ENCODE data around the gene PLA2G1B. TPM values are rescaled to one million over a fixed set of nuclear protein-coding genes. Genes with fewer than 3 reads are reported as not detected.

PLA2G1B gene
- total RNA-seq, 4 donors from 2014 or later = not detected

GRCh38 chr12:120370343-120371243 is 43.0 kb upstream of the PLA2G1B start:
- Histone ChIP-seq H3K27me3 (no peaks in the 10 kb centered on the region), H3K4me3 (replicated peaks in 1 of 3) (no peak overlapping the region), H3K36me3 (no peaks in the 10 kb centered on the region), H3K27ac (no peak overlapping the region), H3K9me3 (no peaks in the 10 kb centered on the region), H3K4me1 (peaks cover 0 to 15% of the 10 kb centered on the region in 2 donors)
- no peak for DNase-seq
- intact Hi-C loops (cut with DNase I) = no loop called here
- TF ChIP-seq, protein P1, sequence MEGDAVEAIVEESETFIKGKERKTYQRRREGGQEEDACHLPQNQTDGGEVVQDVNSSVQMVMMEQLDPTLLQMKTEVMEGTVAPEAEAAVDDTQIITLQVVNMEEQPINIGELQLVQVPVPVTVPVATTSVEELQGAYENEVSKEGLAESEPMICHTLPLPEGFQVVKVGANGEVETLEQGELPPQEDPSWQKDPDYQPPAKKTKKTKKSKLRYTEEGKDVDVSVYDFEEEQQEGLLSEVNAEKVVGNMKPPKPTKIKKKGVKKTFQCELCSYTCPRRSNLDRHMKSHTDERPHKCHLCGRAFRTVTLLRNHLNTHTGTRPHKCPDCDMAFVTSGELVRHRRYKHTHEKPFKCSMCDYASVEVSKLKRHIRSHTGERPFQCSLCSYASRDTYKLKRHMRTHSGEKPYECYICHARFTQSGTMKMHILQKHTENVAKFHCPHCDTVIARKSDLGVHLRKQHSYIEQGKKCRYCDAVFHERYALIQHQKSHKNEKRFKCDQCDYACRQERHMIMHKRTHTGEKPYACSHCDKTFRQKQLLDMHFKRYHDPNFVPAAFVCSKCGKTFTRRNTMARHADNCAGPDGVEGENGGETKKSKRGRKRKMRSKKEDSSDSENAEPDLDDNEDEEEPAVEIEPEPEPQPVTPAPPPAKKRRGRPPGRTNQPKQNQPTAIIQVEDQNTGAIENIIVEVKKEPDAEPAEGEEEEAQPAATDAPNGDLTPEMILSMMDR (IDR thresholded peaks at IDR 0.05) = no peak
- TF ChIP-seq POLR2A (IDR thresholded peaks at IDR 0.05) = no peak
- WGBS, 2 donors = 38 to 46% methylated on average over 7 of the region's 7 CpGs

DNA sequence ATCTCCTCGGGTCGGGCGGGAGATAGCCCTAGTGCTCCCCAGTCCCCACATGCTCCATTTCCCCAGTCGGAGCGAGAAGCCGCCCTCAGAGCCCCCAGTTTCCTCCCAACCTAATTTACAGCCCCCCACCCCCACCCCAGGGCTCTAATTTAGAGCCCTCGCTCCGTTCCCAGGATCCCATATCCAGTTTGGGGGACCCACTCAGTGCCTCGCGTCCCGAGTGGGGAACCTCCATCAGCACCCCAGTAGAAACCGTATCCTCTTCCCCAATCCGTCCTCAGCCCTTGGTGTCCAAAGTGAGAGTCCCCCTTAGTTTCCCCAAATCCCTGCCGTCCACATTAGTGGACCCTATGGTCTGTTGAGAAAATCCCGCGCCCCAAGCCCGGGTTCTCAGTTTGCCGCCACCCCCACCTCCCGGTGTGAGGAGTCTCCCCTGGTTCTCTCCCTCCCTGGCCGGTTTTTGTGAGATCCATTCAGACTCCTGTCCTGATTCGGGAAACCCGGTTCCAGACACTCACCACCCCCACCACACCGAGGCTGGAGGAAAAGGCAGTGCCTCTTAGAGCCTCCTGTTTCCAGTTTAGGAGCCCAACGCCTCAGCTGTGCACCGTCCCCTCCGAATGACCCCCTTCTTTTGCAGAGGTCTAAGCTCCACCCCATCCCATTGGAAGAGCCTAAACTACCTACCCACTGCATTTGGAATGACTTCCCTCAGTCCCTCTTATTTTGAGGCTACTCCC is 42.2 kb upstream of the PLA2G1B start:
- Histone ChIP-seq H3K36me3 (no peaks in the 10 kb centered on the region), H3K4me1 (peaks cover 0 to 15% of the 10 kb centered on the region in 2 donors), H3K27ac (no peak overlapping the region), H3K4me3 (replicated peaks in 1 of 3) (peak overlapping the region in 1 of 3 donors; percentile 16), H3K27me3 (no peaks in the 10 kb centered on the region), H3K9me3 (no peaks in the 10 kb centered on the region)
- no peak for DNase-seq
- intact Hi-C loops (cut with DNase I) = no loop called here
- WGBS, 2 donors = 3 to 4% methylated on average over 21 to 23 of the region's 26 CpGs
- no peak for TF ChIP-seq POLR2A (IDR thresholded peaks at IDR 0.05)
- TF ChIP-seq, protein P1 (IDR thresholded peaks at IDR 0.05) = no peak

GRCh38 chr12:120368789-120369602 is 41.4 kb upstream of the PLA2G1B start, which contains the start of gene MSI1:
Gene MSI1 (minus strand): TSS chr12:120369164. CDS start chr12:120369091, 73 bp downstream.
- DNase-seq = peak in 1 of 2 donors; percentile 13
- Histone ChIP-seq H3K36me3 (no peaks in the 10 kb centered on the region), H3K4me1 (peaks cover 0 to 15% of the 10 kb centered on the region in 2 donors), H3K4me3 (replicated peaks in 1 of 3) (peak within 1 kb of the TSS in 1 of 3 donors; percentile 36), H3K9me3 (no peaks in the 10 kb centered on the region), H3K27me3 (no peaks in the 10 kb centered on the region), H3K27ac (no peak within 1 kb of the TSS)
- TF ChIP-seq POLR2A (IDR thresholded peaks at IDR 0.05) = no peak
- TF ChIP-seq, protein P1 (IDR thresholded peaks at IDR 0.05) = no peak
- 0 to 1% methylated on average over 17 to 22 of the region's 119 CpGs for WGBS, 2 donors
- intact Hi-C loops (cut with DNase I) = no loop called here

DNA sequence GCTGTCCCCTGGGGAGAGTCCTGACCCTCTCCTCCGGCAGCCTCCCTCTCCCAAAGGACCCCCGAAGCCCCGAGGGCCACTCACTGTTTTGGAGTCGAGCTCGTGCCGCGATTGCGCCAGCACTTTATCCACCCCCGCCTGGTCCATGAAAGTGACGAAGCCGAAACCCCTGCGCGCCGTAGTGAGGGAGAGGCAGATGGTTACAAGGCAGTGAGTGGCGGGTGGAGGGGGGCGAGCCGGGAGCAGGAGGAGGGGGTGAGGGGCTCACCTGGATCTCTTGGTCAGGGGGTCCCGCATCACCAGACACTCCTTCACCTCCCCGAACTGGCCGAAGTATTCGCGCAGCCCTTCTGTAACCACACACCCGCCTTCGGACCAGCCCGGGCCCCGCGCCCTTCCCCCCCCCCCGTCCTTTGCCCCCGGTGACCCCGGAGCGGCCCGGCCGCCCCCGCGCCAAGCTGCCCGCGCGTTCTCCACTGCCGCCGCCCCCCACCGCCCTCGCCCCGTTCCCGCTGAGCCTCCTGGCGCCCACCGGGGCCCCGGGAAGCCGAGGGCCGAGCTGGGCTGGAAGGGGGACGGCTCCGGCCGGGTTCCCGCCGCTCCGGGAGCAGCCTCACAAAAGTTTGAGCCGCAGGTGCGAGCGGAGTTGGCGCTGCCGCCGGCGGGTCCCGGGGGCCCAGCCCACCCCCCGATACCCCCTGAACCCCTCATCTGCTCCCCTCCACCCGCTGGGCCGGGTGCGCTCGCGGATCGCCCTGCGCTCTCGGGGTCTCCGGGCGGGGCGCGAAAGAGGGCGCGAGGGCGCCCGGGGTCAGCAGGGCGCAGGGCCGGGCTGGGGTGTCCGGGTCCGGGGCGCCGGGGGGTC is 40.6 kb upstream of the PLA2G1B start:
- Histone ChIP-seq H3K9me3 (no peaks in the 10 kb centered on the region), H3K4me3 (replicated peaks in 1 of 3) (peak overlapping the region in 1 of 3 donors; percentile 36), H3K27me3 (no peaks in the 10 kb centered on the region), H3K4me1 (peaks cover 0 to 15% of the 10 kb centered on the region in 2 donors), H3K27ac (no peak overlapping the region), H3K36me3 (no peaks in the 10 kb centered on the region)
- intact Hi-C loops (cut with DNase I) = no loop called here
- 11 to 12% methylated on average over 14 to 17 of the region's 86 CpGs for WGBS, 2 donors
- TF ChIP-seq, protein P1 (IDR thresholded peaks at IDR 0.05) = no peak
- no peak for TF ChIP-seq POLR2A (IDR thresholded peaks at IDR 0.05)
- no peak for DNase-seq
